Lung (tissue), 12 donors: ENCODE data around the gene LTB4R2. TPM values are rescaled to one million over a fixed set of nuclear protein-coding genes. Genes with fewer than 3 reads are reported as not detected.

Source experiments
- ATAC-seq: fragments of 200-7000 bp; cut with Tn5 transposase; one replicate; pipeline ENCODE4 v1.9.1; 2020; ENCODE audit warnings: moderate number of reproducible peaks; ENCODE audit not compliant: insufficient read depth, low FRiP score
- DNase-seq, 3 donors: peaks; one replicate each; pipeline ENCODE4 v3.0.0-alpha.2; 2013 to 2017
- H3K27ac ChIP-seq, 2 donors: one replicate each; pipeline ENCODE4 v1.5.1; 2013; ENCODE audit warnings: mild to moderate bottlenecking in 2 of 2, moderate library complexity in 2 of 2, control low read depth in 1 of 2, inconsistent platforms in 1 of 2, low read depth in 1 of 2, low read length in 1 of 2
- H3K27me3 ChIP-seq, 3 donors: one replicate each; pipeline ENCODE4 v1.5.1; 2013; ENCODE audit warnings: low read length in 2 of 3; ENCODE audit not compliant: control insufficient read depth in 3 of 3, insufficient read depth in 3 of 3
- H3K36me3 ChIP-seq, 4 donors: one replicate each; pipeline ENCODE4 v1.5.1; 2013; ENCODE audit warnings: low read length in 4 of 4, mild to moderate bottlenecking in 1 of 4, moderate library complexity in 1 of 4; ENCODE audit not compliant: control insufficient read depth in 4 of 4, insufficient read depth in 4 of 4
- H3K4me1 ChIP-seq, 5 donors: one replicate each; pipeline ENCODE4 v1.5.1; 2013; ENCODE audit warnings: low read length in 5 of 5, mild to moderate bottlenecking in 2 of 5, moderate library complexity in 1 of 5; ENCODE audit not compliant: control insufficient read depth in 5 of 5, insufficient read depth in 5 of 5
- H3K4me3 ChIP-seq: one replicate; pipeline ENCODE4 v1.5.1; 2013; ENCODE audit warnings: mild to moderate bottlenecking, control low read depth, moderate library complexity
- H3K9ac ChIP-seq, 2 donors: one replicate each; pipeline ENCODE4 v1.5.1; 2013; ENCODE audit warnings: low read length in 2 of 2, control low read depth in 1 of 2; ENCODE audit not compliant: insufficient read depth in 1 of 2
- H3K9me3 ChIP-seq, 4 donors: one replicate each; pipeline ENCODE4 v1.5.1; 2013; ENCODE audit warnings: low read length in 3 of 4, mild to moderate bottlenecking in 1 of 4, moderate library complexity in 1 of 4; ENCODE audit not compliant: control insufficient read depth in 4 of 4, insufficient read depth in 3 of 4
- WGBS, 2 donors: extraction: QIAGEN DNeasy Blood & Tissue Kit; methylation state at CpG; one replicate each; pipeline ENCODE4 v1.1.7; 2013; 5-methylcytosine and 5-hydroxymethylcytosine counted together
- polyA plus RNA-seq, 2 donors: library from polyadenylated mRNA; stranded (reverse); fragments of 200-250 nt; gene quantifications; one replicate each; pipeline ENCODE4 v1.2.1, GENCODE V29; 2013
- total RNA-seq, 2 donors: library from RNA; depleted of rRNA in 1 of 2; stranded (reverse); fragments of >200 nt in 1 of 2; gene quantifications; one replicate each; pipeline ENCODE4 v1.2.1, GENCODE V29; 2014 to 2021
- TF ChIP-seq, protein P1 (sequence below): IDR thresholded peaks from 2 replicates; pipeline ENCODE4 v1.5.1; 2012; ENCODE audit warnings: mild to moderate bottlenecking; ENCODE audit errors: control extremely low read depth, extremely low read depth
- donor health status: control.
- donor health status: control.
- donor health status: Bipolar disorder and iron deficiency.
- donor health status: healthy.
- donor health status: DM: yes; HTN: yes; CAD: no.

The LTB4R2 gene
- total and polyA plus RNA-seq, 4 donors: 1.8 to 14.0 (median 5.7) TPM

DNA sequence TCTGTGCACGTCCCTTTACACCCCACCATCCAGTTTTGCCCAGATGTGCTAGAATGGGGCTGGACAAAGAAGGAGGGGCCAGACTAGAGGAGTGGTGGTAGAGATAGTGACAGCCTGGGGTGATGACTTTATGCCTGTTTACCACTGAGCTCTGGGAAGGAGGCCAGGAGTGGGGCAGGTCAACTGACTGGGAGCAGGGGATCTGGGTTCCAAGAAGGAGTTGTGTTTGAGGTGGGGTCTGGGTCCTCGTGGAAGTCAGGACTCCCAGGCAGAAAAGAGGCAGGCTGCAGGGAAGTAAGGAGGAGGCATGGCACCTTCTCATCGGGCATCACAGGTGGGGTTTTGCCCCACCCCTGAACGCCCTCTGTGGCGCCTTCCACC is 315 bp downstream of the LTB4R2 start:
- no peak for ATAC-seq
- H3K4me1 ChIP-seq: peaks cover 4 to 39% (median 9%) of the 10 kb centered on the region in 5 donors

DNA sequence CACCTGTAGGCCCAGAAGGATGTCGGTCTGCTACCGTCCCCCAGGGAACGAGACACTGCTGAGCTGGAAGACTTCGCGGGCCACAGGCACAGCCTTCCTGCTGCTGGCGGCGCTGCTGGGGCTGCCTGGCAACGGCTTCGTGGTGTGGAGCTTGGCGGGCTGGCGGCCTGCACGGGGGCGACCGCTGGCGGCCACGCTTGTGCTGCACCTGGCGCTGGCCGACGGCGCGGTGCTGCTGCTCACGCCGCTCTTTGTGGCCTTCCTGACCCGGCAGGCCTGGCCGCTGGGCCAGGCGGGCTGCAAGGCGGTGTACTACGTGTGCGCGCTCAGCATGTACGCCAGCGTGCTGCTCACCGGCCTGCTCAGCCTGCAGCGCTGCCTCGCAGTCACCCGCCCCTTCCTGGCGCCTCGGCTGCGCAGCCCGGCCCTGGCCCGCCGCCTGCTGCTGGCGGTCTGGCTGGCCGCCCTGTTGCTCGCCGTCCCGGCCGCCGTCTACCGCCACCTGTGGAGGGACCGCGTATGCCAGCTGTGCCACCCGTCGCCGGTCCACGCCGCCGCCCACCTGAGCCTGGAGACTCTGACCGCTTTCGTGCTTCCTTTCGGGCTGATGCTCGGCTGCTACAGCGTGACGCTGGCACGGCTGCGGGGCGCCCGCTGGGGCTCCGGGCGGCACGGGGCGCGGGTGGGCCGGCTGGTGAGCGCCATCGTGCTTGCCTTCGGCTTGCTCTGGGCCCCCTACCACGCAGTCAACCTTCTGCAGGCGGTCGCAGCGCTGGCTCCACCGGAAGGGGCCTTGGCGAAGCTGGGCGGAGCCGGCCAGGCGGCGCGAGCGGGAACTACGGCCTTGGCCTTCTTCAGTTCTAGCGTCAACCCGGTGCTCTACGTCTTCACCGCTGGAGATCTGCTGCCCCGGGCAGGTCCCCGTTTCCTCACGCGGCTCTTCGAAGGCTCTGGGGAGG is 985 bp downstream of the LTB4R2 start, which contains the start of gene LTB4R:
TSS of gene LTB4R (plus strand) at position 857 of the 959 bp plus-strand sequence. CDS start 4,150 bp downstream, outside the sequence.
- H3K27me3 ChIP-seq: peaks cover 0 to 4% (median 0%) of the 10 kb centered on the region in 3 donors
- H3K9ac ChIP-seq: peak within 1 kb of the TSS in 1 of 2 donors; percentile 44
- TF ChIP-seq, protein P1, sequence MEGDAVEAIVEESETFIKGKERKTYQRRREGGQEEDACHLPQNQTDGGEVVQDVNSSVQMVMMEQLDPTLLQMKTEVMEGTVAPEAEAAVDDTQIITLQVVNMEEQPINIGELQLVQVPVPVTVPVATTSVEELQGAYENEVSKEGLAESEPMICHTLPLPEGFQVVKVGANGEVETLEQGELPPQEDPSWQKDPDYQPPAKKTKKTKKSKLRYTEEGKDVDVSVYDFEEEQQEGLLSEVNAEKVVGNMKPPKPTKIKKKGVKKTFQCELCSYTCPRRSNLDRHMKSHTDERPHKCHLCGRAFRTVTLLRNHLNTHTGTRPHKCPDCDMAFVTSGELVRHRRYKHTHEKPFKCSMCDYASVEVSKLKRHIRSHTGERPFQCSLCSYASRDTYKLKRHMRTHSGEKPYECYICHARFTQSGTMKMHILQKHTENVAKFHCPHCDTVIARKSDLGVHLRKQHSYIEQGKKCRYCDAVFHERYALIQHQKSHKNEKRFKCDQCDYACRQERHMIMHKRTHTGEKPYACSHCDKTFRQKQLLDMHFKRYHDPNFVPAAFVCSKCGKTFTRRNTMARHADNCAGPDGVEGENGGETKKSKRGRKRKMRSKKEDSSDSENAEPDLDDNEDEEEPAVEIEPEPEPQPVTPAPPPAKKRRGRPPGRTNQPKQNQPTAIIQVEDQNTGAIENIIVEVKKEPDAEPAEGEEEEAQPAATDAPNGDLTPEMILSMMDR: no peak
- ATAC-seq (peak; percentile 79), DNase-seq (peak; percentile 79 to 88 (median 85))
- H3K36me3 ChIP-seq: peaks cover 2 to 17% (median 12%) of the 10 kb centered on the region in 4 donors
- peak within 1 kb of the TSS; percentile 42 for H3K4me3 ChIP-seq
- peaks cover 4 to 45% (median 9%) of the 10 kb centered on the region in 5 donors for H3K4me1 ChIP-seq
- 5 to 8% methylated on average over 91 to 99 of the region's 99 CpGs for WGBS, 2 donors
- H3K9me3 ChIP-seq: no peaks in the 10 kb centered on the region
- peak within 1 kb of the TSS; percentile 55 to 92 for H3K27ac ChIP-seq

More for the DNA sequence above, 315 bp downstream of the LTB4R2 start:
- DNase-seq: peak in 2 of 3 donors; percentile 39 to 41
- H3K4me3 ChIP-seq: peak overlapping the region; percentile 42
- WGBS, 2 donors: 17 to 25% methylated on average over 5 of the region's 5 CpGs
- no peak overlapping the region for H3K9ac ChIP-seq
- TF ChIP-seq, protein P1: no peak
- H3K27ac ChIP-seq: peak overlapping the region in 1 of 2 donors; percentile 92
- no peaks in the 10 kb centered on the region for H3K27me3 ChIP-seq
- H3K36me3 ChIP-seq: peaks cover 2 to 21% (median 17%) of the 10 kb centered on the region in 4 donors
- H3K9me3 ChIP-seq: no peaks in the 10 kb centered on the region

DNA sequence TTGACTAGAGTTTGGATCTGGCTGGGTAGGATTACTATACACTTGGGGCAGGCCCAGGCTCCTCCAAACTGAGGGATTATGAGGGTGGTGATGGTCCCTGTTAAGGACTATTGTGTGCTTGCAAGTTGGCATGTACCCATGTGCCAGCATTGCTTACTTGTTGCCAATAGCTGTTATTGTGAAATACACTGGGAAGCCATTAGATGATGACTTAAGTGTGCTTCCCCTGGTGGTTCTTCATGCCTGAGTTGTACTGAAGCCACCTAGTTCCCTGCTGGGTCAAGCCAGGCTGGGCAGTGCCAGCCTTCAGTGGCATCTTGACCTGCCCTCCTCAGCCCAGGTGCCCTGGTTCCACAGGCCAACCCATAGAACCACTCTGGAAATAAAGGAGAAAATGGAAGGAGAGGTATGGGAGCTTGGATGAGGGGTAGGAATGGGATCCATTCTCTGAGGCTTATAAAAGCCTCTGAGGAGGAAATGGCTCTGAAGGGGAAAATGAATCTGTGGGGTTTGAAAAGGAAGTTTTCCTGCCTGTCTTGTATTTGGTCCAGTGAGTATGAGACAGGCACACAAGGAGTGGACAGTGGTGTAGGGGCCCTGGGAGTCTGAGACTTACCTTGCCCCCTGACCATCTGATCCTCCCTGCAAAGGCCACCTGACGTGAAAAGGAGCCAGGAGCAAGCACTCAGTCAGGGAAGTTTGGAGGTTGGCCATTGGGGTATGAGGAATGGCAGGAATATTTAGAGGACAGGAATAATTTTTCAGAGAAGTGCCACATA is 2.1 kb downstream of the LTB4R2 start:
- peak overlapping the region in 1 of 2 donors; percentile 44 for H3K9ac ChIP-seq
- TF ChIP-seq, protein P1: no peak
- 60 to 77% methylated on average over 1 of the region's 1 CpG for WGBS, 2 donors
- H3K9me3 ChIP-seq: no peaks in the 10 kb centered on the region
- H3K4me1 ChIP-seq: peaks cover 9 to 55% (median 11%) of the 10 kb centered on the region in 5 donors
- ATAC-seq: no peak
- DNase-seq: no peak
- peaks cover 0 to 11% (median 6%) of the 10 kb centered on the region in 3 donors for H3K27me3 ChIP-seq
- H3K36me3 ChIP-seq: peaks cover 0 to 9% (median 5%) of the 10 kb centered on the region in 4 donors
- peak overlapping the region in 1 of 2 donors; percentile 92 for H3K27ac ChIP-seq
- no peak overlapping the region for H3K4me3 ChIP-seq
